ENCODE measurements around the gene STK39. TPM values are rescaled to one million over a fixed set of nuclear protein-coding genes. Genes with fewer than 3 reads are reported as not detected.
"Not testable (repeated sequence)": the region's sequence is repeated elsewhere in the genome, so short reads cannot be mapped to it uniquely, and the experiment has no call there.

Gene STK39
- total RNA-seq, 2 donors from 2014 or later: 21.5 to 27.9 TPM

- ATAC-seq (replicated peaks): no peak
- Mint-ChIP-seq H3K27ac (no peak overlapping the region), H3K27me3 (no peaks in the 10 kb centered on the region), H3K4me3 (no peak overlapping the region), H3K4me1 (no peaks in the 10 kb centered on the region), H3K36me3 (ENCODE audit: low read depth) (peaks cover 41% of the 10 kb centered on the region), H3K9me3 (no peaks in the 10 kb centered on the region)
Observed at GRCh38 chr2:168116448-168116847, 130.9 kb downstream of the STK39 start.

- H3K36me3 Mint-ChIP-seq (ENCODE audit: low read depth): peaks cover 53% of the 10 kb centered on the region
- no peaks in the 10 kb centered on the region for H3K27me3 Mint-ChIP-seq
- H3K27ac Mint-ChIP-seq: no peak overlapping the region
- ATAC-seq (replicated peaks): no peak
- H3K9me3 Mint-ChIP-seq: no peaks in the 10 kb centered on the region
- H3K4me1 Mint-ChIP-seq: no peaks in the 10 kb centered on the region
- no peak overlapping the region for H3K4me3 Mint-ChIP-seq
Observed at GRCh38 chr2:168114619-168115018, 132.8 kb downstream of the STK39 start.

- peaks cover 58% of the 10 kb centered on the region for H3K36me3 Mint-ChIP-seq (ENCODE audit: low read depth)
Observed at GRCh38 chr2:168114040-168114439, 133.4 kb downstream of the STK39 start.

GRCh38 chr2:168107322-168107721 lies 140.1 kb downstream of the STK39 start:
- H3K4me3 Mint-ChIP-seq: no peak overlapping the region
- H3K27ac Mint-ChIP-seq: no peak overlapping the region
- peaks cover 4% of the 10 kb centered on the region for H3K4me1 Mint-ChIP-seq
- peaks cover 59% of the 10 kb centered on the region for H3K36me3 Mint-ChIP-seq (ENCODE audit: low read depth)
- no peak for ATAC-seq (replicated peaks)
- H3K27me3 Mint-ChIP-seq: no peaks in the 10 kb centered on the region
- peaks cover 5% of the 10 kb centered on the region for H3K9me3 Mint-ChIP-seq

More at GRCh38 chr2:168114040-168114439, 133.4 kb downstream of the STK39 start:
- Mint-ChIP-seq H3K9me3 (no peaks in the 10 kb centered on the region), H3K27me3 (no peaks in the 10 kb centered on the region), H3K4me3 (no peak overlapping the region), H3K27ac (no peak overlapping the region), H3K4me1 (no peaks in the 10 kb centered on the region)
- ATAC-seq (replicated peaks): no peak

GRCh38 chr2:168105127-168105683 lies 142.2 kb downstream of the STK39 start:
- Mint-ChIP-seq H3K27ac (no peak overlapping the region), H3K27me3 (no peaks in the 10 kb centered on the region), H3K36me3 (ENCODE audit: low read depth) (peaks cover 53% of the 10 kb centered on the region), H3K9me3 (peaks cover 5% of the 10 kb centered on the region), H3K4me1 (peaks cover 4% of the 10 kb centered on the region), H3K4me3 (no peak overlapping the region)
- ATAC-seq (replicated peaks): no peak

GRCh38 chr2:168097431-168097830 lies 150.0 kb downstream of the STK39 start:
- ATAC-seq (replicated peaks): no peak
- no peaks in the 10 kb centered on the region for H3K4me1 Mint-ChIP-seq
- no peak overlapping the region for H3K27ac Mint-ChIP-seq
- no peaks in the 10 kb centered on the region for H3K9me3 Mint-ChIP-seq
- no peak overlapping the region for H3K4me3 Mint-ChIP-seq
- H3K27me3 Mint-ChIP-seq: no peaks in the 10 kb centered on the region
- peaks cover 15% of the 10 kb centered on the region for H3K36me3 Mint-ChIP-seq (ENCODE audit: low read depth)

- Mint-ChIP-seq H3K36me3 (ENCODE audit: low read depth) (peaks cover 10% of the 10 kb centered on the region), H3K9me3 (no peaks in the 10 kb centered on the region), H3K4me1 (no peaks in the 10 kb centered on the region), H3K27me3 (no peaks in the 10 kb centered on the region), H3K27ac (no peak overlapping the region), H3K4me3 (no peak overlapping the region)
- peak; percentile 48 for ATAC-seq (replicated peaks)
Observed at GRCh38 chr2:168096158-168096557, 151.2 kb downstream of the STK39 start.

GRCh38 chr2:168091986-168092385 lies 155.4 kb downstream of the STK39 start:
- no peaks in the 10 kb centered on the region for H3K36me3 Mint-ChIP-seq (ENCODE audit: low read depth)

GRCh38 chr2:168090366-168091135 lies 156.8 kb downstream of the STK39 start:
- no peak overlapping the region for H3K4me3 Mint-ChIP-seq
- H3K4me1 Mint-ChIP-seq: no peaks in the 10 kb centered on the region
- no peaks in the 10 kb centered on the region for H3K36me3 Mint-ChIP-seq (ENCODE audit: low read depth)
- no peaks in the 10 kb centered on the region for H3K27me3 Mint-ChIP-seq
- peak overlapping the region; percentile 23 for H3K27ac Mint-ChIP-seq
- peak; percentile 24 for ATAC-seq (replicated peaks)
- no peaks in the 10 kb centered on the region for H3K9me3 Mint-ChIP-seq

More at GRCh38 chr2:168091986-168092385, 155.4 kb downstream of the STK39 start:
- Mint-ChIP-seq H3K9me3 (no peaks in the 10 kb centered on the region), H3K27me3 (no peaks in the 10 kb centered on the region), H3K4me1 (no peaks in the 10 kb centered on the region), H3K27ac (no peak overlapping the region), H3K4me3 (no peak overlapping the region)
- ATAC-seq (replicated peaks): no peak

GRCh38 chr2:168089200-168089599 lies 158.2 kb downstream of the STK39 start:
- Mint-ChIP-seq H3K27ac (peak overlapping the region; percentile 41), H3K9me3 (no peaks in the 10 kb centered on the region), H3K36me3 (ENCODE audit: low read depth) (no peaks in the 10 kb centered on the region), H3K27me3 (no peaks in the 10 kb centered on the region), H3K4me3 (no peak overlapping the region), H3K4me1 (no peaks in the 10 kb centered on the region)
- peak; percentile 24 for ATAC-seq (replicated peaks)

GRCh38 chr2:168087401-168087800 lies 160.0 kb downstream of the STK39 start:
- peaks cover 3% of the 10 kb centered on the region for H3K4me1 Mint-ChIP-seq
- H3K36me3 Mint-ChIP-seq (ENCODE audit: low read depth): no peaks in the 10 kb centered on the region
- H3K27me3 Mint-ChIP-seq: no peaks in the 10 kb centered on the region
- H3K27ac Mint-ChIP-seq: no peak overlapping the region
- no peak for ATAC-seq (replicated peaks)
- no peak overlapping the region for H3K4me3 Mint-ChIP-seq
- no peaks in the 10 kb centered on the region for H3K9me3 Mint-ChIP-seq

GRCh38 chr2:168086851-168087250 lies 160.5 kb downstream of the STK39 start:
- H3K27me3 Mint-ChIP-seq: no peaks in the 10 kb centered on the region
- no peak overlapping the region for H3K4me3 Mint-ChIP-seq
- no peak for ATAC-seq (replicated peaks)
- peaks cover 9% of the 10 kb centered on the region for H3K4me1 Mint-ChIP-seq
- peaks cover 2% of the 10 kb centered on the region for H3K9me3 Mint-ChIP-seq
- no peak overlapping the region for H3K27ac Mint-ChIP-seq
- H3K36me3 Mint-ChIP-seq (ENCODE audit: low read depth): no peaks in the 10 kb centered on the region

- Mint-ChIP-seq H3K4me3 (no peak overlapping the region), H3K4me1 (peaks cover 12% of the 10 kb centered on the region), H3K9me3 (peaks cover 3% of the 10 kb centered on the region), H3K27me3 (no peaks in the 10 kb centered on the region), H3K27ac (no peak overlapping the region), H3K36me3 (ENCODE audit: low read depth) (no peaks in the 10 kb centered on the region)
- ATAC-seq (replicated peaks): no peak
Observed at GRCh38 chr2:168085801-168086361, 161.5 kb downstream of the STK39 start.

- Mint-ChIP-seq H3K27me3 (no peaks in the 10 kb centered on the region), H3K36me3 (ENCODE audit: low read depth) (peaks cover 2% of the 10 kb centered on the region), H3K4me1 (peaks cover 14% of the 10 kb centered on the region), H3K9me3 (peaks cover 3% of the 10 kb centered on the region), H3K27ac (no peak overlapping the region), H3K4me3 (no peak overlapping the region)
- ATAC-seq (replicated peaks): no peak
Observed at GRCh38 chr2:168084288-168084687, 163.1 kb downstream of the STK39 start.

- Mint-ChIP-seq H3K36me3 (ENCODE audit: low read depth) (peaks cover 22% of the 10 kb centered on the region), H3K4me1 (peaks cover 18% of the 10 kb centered on the region)
- H3K4me3 Mint-ChIP-seq, H3K27ac Mint-ChIP-seq, H3K27me3 Mint-ChIP-seq, H3K9me3 Mint-ChIP-seq: not testable (repeated sequence)
- peak; percentile 73 for ATAC-seq (replicated peaks)
Observed at GRCh38 chr2:168081452-168081851, 165.9 kb downstream of the STK39 start.

All from activated T-helper 17 cell treated with anti-CD3 and anti-CD28 coated beads, Interleukin-2, amount 50 U/mL, for 72 hours (primary cell).